SK-N-SH treated with all-trans-retinoic acid at 6 μM for 48 hours (cell line): ENCODE measurements around the gene GP2.
"Not testable (repeated sequence)": the region's sequence is repeated elsewhere in the genome, so short reads cannot be mapped to it uniquely, and the experiment has no call there.

Source experiments
- BACH2 ChIP-seq: fragments of 250-450 bp; sonication (Bioruptor Pico); IDR thresholded peaks from 2 replicates; pipeline ENCODE4 v1.9.0; 2021; ENCODE audit warnings: mild to moderate bottlenecking, borderline replicate concordance
- CSDC2 ChIP-seq: fragments of 250-450 bp; sonication (Bioruptor Pico); IDR thresholded peaks from 2 replicates; pipeline ENCODE4 v1.5.0; 2020; ENCODE audit warnings: mild to moderate bottlenecking, moderate library complexity
- GLIS3 ChIP-seq: fragments of 250-450 bp; sonication (Bioruptor Pico); IDR thresholded peaks from 2 replicates; pipeline ENCODE4 v1.5.0; 2020; ENCODE audit warnings: mild to moderate bottlenecking, moderate library complexity
- PATZ1 ChIP-seq: fragments of 250-450 bp; sonication (Bioruptor Pico); IDR thresholded peaks from 2 replicates; pipeline ENCODE4 v1.8.0; 2020; ENCODE audit warnings: mild to moderate bottlenecking, moderate library complexity, borderline replicate concordance
- RARB ChIP-seq: fragments of 250-450 bp; sonication (Bioruptor Pico); IDR thresholded peaks from 2 replicates; pipeline ENCODE4 v1.8.0; 2021; ENCODE audit warnings: mild to moderate bottlenecking, moderate library complexity
- TCF4 ChIP-seq: fragments of 250-450 bp; sonication (Bioruptor Pico); IDR thresholded peaks from 2 replicates; pipeline ENCODE4 v1.8.0; 2021; ENCODE audit warnings: mild to moderate bottlenecking, moderate library complexity, borderline replicate concordance
- ZFP30 ChIP-seq: fragments of 450-650 bp; formaldehyde crosslinking; IDR thresholded peaks from 2 replicates; pipeline ENCODE4 v1.5.0; 2022; ENCODE audit warnings: mild to moderate bottlenecking, moderate library complexity
- ZNF565 ChIP-seq: fragments of 450-650 bp; formaldehyde crosslinking; conservative IDR thresholded peaks from 2 replicates; pipeline ENCODE4 v1.5.0; 2020; ENCODE audit warnings: low read depth, mild to moderate bottlenecking, moderate library complexity

DNA sequence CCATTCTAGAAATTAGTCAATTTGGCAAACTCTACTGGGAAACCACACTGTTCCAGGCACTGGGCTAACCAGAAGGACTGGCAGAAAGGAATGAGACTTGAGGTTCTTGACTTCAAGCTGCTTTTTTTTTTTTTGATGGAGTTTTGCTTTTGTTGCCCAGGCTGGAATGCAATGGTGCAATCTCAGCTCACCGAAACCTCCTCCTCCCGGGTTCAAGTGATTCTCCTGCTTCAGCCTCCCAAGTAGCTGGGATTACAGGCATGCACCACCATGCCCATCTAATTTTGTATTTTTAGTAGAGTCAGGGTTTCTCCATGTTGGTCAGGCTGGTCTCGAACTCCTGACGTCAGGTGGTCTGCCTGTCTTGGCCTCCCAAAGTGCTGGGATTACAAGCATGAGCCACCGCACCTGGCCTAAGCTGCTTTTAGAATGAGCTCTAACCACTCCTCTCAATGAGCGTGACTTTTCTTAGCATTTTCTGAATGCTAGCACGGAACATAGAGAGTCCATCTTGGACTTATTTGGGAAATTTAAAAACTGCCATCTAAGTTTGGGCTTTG lies 14.7 kb downstream of the GP2 start:
- not testable (repeated sequence) for TF ChIP-seq PATZ1; CSDC2; TCF4 (CRISPR knock-in tag); BACH2; ZFP30 (CRISPR knock-in tag); GLIS3; ZNF565 (CRISPR knock-in tag); RARB
